NCI-H128 (cell line): ENCODE results near the gene TRIM44.
"Not testable (repeated sequence)": the region's sequence is repeated elsewhere in the genome, so short reads cannot be mapped to it uniquely, and the experiment has no call there.

Experiments used
- DNase-seq: peaks from one replicate; lab custom pipeline; 2025; ENCODE audit not compliant: unreplicated experiment; lab: John Stamatoyannopoulos, UW

TRIM44 gene

DNA sequence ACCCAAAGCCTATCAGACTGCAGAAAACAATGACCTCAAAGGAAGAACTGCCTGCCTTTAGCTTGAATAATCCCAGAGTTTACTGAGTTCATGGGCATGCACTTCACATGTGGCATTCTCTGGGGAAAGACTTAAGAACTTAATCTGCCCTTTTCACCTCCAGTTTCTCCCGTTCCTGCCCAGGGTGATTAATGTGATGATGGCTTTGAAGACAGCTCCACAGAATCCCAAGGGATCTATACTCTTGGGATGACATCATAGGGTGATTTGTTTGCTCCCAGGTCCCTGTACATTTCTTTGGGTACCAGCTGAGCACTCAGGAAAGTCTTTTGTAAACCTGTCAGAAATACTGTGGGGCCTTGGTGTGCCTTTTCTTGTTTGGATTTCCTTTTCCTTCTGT, 30.3 kb upstream of the TRIM44 start:
- DNase-seq: no peak

DNA sequence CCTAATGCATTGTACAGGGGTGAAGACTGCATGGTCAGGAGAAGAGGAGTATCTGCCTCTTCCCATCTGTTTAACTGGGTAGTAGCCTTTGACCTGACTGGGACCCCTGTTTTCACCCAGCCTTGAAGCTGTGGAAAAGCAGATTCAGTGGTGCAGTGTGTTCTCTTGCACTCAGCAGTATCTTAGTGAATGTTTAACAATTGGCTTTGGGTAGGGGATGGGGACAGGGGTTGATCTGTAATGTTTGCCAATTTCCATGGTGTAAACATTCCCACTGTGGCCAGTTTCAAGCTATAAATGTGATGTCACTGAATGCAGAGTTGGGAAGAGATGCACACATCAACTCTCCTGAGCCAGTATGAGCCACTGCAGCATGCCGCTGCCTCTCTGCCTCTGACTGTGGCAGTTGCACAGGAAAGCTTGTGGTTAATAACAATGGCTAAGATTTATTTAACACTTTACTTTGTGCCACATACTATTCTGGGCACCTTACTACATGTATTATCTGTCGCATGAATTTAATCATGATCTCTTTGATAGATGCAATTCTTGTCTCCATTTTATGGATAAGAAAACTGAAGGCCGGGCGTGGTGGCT, 28.6 kb upstream of the TRIM44 start:
- no peak for DNase-seq

DNA sequence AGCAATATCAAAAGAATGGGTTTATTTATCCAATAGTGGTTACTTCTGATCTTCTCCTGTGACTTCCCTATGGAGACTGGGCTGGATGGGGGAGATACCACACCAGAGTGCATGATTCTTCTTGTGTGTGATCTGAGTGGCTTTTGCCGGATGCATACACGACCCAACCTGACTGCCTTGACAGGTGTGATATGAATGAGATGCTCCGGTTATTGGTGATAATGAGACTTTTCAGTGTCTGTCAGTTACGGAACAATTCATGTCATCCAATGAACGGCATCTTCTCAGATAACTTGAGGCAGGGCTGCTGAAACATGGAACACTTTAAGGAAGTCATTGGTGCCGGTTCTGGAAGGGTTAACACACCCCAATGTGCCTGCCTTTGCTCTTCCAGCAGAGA, 26.6 kb upstream of the TRIM44 start:
- DNase-seq: no peak

DNA sequence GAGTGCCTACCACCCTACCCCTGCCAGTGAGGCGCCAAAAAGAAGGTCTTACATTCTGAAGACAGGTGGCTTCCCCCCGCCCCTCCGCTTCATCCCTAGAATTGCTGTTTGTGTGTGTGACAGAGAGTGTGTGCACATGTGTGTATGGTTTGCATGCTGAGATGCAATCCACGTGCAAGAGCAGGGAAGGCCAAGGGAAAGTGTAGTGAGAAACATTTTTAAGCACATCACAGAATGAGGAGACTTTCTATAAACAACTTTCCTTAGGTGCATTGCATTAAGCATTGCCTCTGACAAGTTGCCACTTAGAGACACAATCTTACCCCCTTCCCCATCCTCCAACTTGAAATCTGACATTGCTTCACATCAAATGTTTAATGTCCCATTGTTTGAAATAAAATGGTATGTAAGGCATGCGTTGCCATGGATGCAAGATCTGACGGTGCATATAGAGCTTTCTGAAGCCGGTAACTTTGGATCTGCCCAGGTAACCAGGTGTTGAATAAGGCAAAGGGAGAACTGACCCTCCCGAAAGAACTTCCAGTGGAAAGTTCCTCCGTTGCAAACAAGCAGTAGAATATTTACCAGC, 22.9 kb upstream of the TRIM44 start:
- no peak for DNase-seq

DNA sequence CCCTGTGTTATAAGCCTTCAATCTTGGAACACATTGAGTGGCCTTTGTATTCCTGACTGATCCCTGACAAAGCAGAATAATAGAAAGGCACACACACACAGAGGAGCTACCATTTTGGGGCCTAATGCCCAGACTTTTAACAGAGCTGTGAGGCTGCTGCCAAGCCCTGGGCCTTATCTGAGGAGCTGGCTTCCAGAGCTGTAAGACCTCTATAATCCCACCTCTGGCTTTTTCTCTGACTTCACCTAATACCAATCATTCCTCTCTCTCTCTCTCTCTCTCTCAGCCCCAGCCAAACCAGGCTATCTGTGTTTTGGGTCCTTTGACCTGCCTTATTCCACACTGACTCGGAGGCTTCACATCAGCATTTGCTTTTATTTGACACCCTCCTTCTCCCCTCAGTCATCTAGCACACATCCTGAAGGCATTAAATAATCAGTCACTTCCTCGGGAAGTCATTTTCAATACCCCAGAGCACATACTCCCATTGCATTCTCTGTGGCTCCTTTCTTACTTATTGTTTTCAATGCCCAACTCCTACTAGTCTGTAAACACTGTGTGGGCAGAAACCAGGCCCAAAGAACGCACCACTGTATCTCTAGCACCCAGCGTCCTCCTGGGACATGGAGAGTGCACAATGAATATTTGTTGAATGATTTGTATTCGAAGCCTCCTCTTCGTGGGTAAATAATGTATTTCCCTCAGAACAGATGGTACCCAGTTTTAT, 21.2 kb upstream of the TRIM44 start:
- DNase-seq: no peak

DNA sequence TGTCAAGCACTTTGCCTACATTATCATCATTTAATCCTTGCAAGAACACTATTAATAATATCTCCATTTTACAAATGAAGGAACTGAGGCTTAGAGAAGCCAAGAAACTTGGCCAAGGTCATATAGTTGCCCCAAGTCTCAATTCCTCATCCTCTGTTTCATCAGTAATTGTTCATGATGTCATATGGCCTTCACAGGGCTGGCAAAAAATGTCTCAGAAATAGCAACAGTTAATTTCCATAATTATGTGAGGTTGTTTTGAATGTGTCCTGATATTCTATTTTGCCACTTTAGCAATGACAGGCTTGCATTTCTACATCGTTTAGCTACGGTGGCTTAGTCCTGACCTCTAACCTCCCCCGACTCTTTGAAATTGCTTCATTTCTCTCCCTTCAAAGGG, 20.6 kb upstream of the TRIM44 start:
- DNase-seq: no peak

DNA sequence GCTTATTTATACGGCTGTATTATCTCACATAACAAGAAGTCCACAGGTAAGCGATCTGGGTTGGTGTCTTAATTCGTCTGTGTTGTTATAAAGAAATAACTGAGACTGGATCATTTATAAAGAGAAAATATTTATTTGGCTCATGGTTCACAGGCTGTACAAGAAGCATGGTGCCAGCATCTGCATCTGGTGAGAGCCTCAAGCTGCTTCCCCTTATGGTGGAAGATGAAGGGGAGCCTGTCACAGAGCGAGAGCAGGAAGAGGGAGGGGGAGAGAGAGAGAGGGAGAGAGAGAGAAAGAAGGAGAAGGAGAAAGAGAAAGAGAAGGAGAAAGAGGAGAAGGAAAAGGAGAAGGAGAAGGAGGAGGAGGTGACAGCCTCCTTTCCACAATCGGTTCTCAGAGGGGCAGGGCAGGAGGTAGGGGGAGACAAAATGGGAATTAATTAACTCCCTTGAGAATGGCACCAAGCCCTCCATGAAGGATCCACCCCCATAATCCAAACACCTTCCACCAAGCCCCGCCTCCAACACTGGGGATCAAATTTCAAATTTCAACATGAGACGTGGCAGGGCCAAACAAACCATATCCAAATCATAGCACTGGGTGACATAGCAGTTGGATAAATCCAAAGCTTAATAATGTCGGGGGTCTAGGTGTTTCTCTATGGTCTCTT, 15.0 kb upstream of the TRIM44 start:
- DNase-seq: no peak

DNA sequence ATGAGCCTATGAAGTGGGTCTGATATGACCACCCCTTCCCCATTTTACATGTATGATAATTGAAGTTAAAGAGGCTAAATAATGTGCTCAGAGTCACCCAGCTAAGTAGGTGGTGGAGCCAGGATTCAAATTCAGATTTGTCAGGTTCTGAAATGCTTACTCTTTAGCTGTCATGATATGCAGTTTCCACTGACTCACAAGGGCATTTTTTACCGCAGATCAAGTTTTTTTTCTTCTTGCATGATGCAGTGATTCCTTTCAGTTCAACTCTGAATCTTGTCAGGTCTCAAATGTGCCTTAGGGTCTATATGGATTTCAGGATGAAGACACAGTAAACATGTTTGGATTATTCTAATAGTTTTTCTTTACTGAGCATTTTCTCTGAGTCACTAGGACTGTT, 12.6 kb upstream of the TRIM44 start:
- no peak for DNase-seq

DNA sequence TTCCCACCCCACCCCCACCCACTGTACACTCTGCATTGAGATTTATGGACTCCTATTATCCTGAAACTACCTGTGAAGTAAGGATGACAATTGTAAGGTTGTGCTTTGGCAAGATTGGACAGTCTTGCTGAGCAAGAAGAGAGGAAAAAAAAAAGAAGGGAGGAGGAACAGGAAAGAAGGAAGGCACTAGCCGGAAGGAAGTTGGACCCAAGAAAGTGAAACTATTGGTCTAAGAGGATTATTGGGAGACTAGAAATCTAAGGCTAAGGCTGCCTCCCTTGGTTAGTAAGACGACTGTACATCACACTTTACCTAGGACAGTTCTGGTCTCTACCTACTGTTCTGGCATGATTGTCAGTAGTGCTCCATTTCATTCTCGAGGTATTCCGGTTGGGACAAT, 12.1 kb upstream of the TRIM44 start:
- DNase-seq: no peak

DNA sequence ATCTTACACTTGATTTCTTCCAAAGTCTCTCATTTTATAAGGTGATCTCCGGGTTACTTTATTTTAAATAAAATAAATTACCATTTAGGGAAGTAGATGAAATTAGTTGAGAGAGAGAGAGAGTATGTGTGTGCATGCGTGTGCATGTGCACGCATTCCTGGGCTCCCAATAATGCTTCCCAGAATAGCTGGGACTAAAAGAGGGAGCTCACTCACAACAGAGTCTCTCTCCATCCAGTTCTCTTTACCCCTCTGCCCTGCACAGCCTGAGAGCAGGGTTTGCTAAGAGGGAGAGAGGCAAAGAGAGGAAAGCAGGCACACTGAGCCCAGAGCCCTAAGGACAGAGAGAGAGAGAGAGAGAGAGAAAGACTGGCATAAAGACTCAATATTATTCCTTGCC, 11.3 kb upstream of the TRIM44 start:
- DNase-seq: no peak

DNA sequence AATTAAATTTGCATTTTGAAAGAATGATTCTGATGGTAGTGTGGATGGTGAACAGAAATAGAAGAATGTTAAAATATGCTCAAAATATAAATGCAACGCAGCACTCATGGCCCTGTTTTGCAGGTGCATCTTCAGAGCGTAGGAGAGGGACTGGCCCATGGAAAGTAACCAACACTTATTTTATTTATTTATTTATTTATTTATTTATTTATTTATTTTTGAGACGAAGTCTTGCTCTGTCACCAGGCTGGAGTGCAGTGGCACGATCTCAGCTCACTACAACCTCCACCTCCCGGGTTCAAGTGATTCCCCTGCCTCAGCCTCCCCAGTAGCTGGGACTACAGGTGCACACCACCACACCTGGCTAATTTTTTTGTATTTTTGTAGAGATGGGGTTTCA, 9.8 kb upstream of the TRIM44 start:
- DNase-seq: not testable (repeated sequence)

DNA sequence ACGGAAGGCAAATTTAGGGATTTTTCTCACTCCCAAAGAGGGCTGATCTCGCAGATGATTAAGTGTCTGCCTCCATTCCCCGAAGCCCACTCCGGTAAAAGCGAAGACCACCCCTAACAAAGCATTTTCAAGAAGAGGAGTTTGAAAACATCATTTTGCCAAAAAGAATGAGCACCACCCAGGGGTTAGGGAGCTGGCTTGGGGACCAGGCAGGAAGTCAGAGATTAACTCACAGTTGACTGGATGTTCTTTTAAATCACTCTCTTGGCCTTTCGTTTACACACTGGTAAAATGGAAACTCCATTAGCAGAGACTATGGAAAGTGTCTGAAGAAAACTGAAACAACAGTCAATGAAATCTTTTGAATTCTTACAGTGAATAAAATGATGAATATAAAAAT, 7.9 kb upstream of the TRIM44 start:
- DNase-seq: no peak

DNA sequence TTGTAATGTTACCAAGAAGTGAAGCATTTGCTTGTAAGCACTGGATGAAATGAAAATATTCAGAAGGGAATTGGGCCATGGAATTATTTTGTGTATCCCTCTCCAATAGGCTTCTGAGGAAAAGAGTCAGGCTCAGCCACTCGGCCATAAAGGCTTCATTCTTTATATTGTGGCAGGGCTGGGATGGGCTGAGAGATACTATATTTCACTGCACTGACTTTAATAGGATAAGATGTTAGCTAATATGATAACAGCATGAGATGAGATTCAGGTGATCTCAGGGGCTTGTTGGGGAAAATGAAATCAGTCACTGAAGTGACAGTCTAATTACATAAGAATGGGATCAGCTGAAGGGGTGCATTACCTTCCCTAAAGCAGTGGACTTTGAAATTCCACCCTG, 7.3 kb upstream of the TRIM44 start:
- DNase-seq: no peak

DNA sequence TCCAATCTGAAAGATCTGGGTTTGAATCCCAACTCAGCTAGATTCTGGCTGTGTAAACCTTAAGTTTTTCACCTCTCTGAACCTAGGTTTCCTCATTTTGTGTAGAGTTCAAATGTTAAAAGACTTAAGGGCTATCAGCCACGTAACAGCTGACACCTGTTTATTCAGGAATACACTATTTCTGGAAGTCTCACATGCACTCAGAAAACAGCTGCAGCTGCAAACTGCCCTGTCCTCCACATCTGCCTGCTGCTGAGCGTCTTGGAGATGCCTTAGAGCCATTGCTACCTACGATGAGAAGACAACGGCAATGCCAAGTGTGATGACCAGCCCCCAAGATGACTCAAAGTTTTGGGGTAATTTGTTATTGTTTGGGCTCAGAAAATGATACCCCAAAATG, 6.7 kb upstream of the TRIM44 start:
- no peak for DNase-seq

DNA sequence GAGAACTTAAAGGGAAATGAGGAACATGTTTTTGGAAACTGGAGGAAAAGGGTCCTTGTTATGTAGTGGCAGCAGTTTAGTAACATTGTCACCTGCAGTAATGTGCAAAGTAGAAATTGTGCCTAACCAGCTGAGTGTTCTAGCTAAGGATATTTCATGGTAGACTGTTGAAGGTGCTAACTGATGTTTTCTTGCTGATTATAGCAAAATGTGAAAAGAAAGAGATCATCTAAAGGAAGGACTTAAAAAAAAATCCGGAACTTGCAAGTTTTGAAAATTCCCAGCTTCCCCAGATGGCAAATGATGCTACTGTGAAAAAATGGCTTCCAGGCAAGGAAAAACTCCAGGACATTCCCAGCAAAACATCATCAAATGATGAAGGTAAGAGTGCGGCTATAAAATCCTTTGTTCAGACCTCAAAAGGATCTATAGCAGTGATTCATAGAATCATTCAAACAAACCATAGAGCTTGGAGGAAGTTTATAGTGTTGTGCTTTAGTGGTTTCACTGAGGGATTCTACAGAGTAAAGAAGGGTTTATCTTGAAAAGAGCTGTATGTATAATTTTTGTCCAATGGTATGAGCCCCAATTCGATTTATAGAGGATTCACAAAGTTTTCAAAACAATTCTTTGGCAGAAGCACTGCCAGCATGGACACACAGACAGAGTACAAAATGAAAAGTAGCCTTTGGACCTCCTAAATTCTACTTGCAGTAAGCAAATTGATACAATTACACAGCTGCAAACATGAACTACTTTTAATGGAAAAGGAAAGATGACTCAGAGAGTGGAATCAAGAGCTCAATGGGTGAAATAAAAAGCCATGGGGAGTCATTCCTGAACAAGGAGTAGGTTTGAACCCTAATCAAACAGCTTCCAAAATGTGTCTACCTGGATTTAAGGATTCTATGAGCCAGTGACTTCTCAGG, 4.3 kb upstream of the TRIM44 start:
- no peak for DNase-seq

DNA sequence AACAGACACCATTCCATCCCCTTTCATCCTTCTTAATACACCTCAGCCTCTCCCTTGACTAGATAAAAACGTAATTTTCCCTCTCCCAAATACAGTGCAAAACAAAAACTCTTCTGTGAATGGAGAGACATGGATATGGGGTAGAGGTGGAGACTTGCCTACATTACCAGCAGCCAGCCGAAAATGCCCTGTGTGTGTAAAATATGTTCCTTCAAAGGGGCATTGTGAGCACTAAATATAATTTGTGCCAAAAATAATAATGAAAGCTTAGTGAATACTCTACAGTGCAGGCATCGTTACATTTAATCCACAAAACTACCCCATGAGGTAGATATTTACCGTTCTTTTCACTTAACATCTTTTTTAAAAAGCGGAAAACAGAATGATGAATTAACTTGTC, 1.0 kb upstream of the TRIM44 start:
- DNase-seq: no peak

DNA sequence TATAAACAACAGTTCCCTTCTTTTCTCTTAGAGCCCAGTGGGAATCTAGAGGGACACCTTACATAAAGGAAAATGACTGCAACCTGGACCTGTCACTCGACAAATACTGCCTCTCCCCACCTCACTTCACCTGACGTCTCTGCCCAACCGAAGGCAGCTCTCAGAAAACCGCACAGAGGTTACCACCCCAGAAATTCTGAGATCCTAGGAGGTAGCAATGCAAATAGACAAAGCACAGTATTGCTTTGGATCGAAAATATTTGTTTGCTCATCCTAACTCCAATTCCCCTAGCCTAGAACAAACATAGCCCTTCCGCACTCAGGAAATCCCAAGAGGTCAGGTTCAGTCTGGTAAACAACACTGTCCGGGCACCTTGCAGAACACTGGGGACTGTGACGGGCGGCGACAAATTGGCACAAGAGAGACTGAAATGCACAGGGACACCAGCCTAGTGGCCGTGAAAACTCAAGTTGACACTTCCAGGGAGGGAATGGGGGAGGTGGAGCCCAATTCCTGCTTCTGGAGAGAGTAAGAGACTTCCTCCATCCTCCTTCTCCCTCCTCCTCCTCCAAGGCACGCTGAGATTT, 420 bp upstream of the TRIM44 start:
- no peak for DNase-seq

DNA sequence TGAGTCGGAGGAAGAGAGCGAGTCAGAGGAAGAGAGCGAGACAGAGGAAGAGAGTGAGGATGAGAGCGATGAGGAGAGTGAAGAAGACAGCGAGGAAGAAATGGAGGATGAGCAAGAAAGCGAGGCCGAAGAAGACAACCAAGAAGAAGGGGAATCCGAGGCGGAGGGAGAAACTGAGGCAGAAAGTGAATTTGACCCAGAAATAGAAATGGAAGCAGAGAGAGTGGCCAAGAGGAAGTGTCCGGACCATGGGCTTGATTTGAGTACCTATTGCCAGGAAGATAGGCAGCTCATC, 780 bp downstream of the TRIM44 start:
- no peak for DNase-seq

DNA sequence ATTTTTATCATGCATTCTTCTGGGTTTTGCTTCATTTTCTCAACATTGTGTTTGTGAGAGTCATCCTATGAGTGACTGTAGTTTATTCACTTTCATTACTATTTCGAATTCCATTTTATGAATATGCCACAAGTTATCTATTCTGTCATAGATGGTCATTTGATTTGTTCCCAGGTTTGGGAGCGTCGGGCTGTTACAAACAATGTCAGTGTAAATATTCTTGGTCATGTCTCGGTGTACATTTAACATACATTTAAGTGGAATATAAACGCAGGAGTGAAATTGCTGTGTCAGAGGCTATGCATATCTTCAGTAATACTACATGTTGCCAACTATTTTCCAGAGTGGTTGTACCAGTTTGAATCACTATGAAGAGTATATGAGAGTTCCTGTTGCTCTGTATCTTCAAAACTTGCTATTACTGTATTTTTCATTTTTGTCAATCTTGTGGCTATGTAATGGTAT, 2.4 kb downstream of the TRIM44 start:
- DNase-seq: no peak

DNA sequence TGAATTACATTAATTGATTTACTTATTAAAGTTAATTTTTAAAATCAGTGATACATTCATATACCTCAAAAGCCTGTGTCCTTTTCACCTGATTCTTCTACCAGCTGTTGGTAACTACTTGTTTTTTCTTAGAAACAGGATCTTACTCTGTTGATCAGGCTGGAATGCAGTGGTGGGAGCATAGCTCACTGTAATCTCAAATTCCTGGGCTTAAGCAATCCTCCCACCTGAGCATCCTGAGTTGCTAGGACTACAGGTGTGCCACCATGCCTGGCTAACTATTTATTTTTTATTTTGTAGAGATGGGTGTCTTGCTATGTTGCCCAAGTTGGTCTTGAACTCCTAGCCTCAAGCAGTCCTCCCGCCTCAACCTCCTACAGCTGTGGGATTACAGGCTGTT, 4.7 kb downstream of the TRIM44 start:
- DNase-seq: no peak

DNA sequence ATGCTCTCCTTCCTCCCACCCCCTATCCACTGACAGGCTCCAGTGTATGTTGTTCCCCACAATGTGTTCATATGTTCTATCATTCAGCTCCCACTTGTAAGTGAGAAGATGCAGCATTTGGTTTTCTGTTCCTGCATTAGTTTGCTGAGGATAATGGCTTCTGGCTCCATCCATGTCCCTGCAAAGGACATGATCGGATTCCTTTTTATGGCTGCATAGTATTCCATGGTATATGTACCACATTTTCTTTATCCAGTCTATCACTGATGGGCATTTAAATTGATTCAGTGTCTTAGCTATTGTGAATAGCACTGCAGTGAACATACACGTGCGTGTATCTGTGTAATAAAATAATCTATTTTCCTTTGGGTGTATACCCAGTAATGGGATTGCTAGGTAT, 5.8 kb downstream of the TRIM44 start:
- DNase-seq: not testable (repeated sequence)
